Stimulated activated CD4-positive, alpha-beta T cell treated with anti-CD3 and anti-CD28 coated beads, Interleukin-12 subunit alpha, Interleukin-12 subunit beta, amount 100 ng/mL, for 24 hours (primary cell): ENCODE results near the gene HSPA1A.
A peak's percentile ranks its signal among the peaks of the same experiment; 100 is the strongest.
"Not testable (repeated sequence)": the region's sequence is repeated elsewhere in the genome, so short reads cannot be mapped to it uniquely, and the experiment has no call there.

Source experiments
- DNase-seq, 2 experiments: peaks; one replicate each; pipeline ENCODE4 v3.0.0-alpha.2; 2020; ENCODE audit warnings: low read depth in 2 of 2

HSPA1A gene

DNA sequence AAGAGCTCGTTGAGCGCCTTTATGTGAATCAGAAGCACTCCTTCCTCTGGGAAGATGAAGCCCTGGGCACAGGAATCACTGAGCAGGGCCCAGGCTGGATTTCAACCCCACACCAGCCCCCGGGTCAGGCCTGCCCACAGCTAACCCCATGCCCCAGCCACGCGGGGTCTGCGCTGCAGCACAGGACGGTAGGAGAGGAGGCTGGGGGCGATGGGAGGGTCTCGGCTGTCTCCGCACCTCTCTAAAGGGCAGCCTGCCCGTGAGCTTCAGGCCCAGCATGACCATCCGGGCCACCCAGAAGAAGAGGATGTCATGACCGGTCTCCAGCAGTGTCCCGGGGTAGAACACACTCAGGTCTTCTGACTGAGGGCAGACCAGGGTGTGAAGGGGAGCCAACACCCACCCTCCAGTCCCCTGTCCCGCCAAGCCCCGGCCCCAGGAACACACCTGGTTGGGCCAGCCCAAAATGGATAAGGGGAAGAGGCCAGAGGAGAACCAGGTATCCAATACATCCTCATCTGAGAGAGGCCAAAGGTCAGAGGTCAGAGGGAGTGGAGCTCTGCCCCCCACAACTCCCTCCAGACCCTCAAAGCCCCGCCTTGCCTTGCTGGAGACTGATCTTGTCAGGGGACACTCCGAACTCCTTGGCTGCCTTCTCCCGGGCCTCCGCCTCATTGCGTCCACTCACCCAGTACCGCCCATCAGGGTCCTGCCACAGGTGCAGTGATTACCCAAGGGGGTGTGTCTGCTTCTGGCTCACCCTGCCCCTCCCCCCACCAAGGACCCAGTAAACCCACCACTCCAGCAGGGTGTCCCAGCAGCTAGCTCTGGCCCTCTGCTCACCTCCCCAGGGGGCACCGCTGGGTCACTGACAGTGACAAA, 33.9 kb upstream of the HSPA1A start:
- no peak for DNase-seq

DNA sequence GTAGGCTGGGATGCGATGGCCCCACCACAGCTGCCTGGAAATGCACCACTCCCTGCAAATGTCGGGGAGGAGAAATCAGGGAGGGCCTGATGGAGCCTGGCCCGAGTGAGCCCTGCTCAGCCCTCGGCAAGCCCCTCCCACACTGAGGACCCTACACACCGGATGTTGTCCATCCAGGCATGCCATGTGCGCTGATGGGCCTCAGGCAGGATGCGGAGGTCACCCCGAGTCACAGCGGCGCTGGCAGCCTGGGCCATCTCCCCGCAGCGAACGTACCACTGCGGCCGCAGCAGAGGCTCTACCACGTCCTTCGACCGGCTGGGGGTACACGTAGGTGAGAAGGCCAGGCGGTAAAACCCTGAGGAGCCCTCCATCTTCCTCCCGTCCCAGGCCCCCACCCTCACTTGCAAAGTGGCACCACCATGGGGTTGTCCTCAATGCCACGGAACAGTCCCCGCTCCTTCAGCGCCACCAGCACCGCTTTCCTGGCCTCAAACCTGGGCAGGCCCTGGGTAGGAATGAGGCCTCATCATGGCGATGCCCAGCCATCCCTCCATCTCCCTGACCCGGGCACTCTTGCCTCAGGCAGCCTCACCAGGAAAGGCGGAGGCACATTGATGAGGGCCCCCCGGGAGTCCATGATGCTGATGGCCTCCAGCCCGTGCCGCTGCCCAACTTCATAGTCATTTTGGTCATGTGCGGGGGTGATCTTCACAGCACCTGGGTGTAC, 33.1 kb upstream of the HSPA1A start:
- no peak for DNase-seq

DNA sequence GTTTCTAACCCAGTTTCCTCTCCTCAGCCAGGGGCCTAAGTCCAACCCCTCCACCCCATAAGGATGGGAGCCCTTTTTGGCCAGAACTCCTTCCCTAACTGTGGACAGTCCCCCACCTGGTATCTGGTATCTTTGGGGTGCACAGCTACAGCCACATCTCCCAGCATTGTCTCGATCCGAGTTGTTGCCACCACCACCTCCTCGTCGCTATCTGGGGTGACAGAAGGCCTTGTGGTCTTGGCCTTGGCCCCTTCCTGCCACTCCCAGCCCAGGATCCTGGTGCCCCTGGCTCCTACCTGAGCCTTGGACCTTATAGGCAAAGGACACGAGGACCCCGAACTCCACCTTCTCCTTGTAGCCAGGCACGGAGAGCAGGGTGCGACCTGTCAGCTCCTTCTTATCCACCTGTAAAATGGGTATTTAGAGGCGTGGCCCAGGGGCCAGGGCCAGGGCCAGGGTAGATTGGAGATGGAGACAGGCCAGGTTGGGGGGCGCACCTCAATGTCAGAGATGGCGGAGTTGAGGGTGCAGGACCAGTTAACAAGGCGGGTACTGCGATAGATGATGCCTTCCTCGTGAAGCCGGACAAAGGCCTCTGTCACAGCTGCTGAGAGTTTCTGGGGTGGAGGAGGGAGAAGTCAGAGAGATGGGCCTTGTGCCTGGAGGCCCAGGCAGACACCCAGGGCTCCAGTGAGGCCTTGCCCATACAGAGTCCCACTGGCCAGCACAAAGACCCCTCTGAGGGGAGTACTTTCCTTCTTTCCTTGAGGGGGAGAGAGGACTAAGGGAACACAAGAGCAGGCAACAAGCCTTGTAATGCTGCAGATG, 31.0 kb upstream of the HSPA1A start:
- DNase-seq = no peak

DNA sequence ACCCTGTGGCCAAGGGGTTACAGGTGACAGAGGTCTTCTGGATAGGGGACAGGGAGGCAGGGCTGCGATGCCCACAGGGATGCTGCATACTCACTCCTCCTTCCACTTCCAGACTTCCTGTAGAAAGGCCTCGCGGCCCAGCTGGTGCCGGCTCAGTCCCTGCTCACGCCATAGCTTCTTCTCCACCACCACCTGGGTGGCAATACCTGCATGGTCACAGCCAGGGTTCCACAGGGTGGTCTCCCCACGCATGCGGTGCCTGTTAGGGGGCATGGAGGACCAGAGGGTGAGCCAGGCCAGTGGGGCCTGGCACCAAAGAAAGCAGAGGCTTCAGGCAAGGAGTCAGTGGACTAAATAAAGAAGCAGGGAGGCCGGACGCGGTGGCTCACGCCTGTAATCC, 29.9 kb upstream of the HSPA1A start:
- no peak for DNase-seq

DNA sequence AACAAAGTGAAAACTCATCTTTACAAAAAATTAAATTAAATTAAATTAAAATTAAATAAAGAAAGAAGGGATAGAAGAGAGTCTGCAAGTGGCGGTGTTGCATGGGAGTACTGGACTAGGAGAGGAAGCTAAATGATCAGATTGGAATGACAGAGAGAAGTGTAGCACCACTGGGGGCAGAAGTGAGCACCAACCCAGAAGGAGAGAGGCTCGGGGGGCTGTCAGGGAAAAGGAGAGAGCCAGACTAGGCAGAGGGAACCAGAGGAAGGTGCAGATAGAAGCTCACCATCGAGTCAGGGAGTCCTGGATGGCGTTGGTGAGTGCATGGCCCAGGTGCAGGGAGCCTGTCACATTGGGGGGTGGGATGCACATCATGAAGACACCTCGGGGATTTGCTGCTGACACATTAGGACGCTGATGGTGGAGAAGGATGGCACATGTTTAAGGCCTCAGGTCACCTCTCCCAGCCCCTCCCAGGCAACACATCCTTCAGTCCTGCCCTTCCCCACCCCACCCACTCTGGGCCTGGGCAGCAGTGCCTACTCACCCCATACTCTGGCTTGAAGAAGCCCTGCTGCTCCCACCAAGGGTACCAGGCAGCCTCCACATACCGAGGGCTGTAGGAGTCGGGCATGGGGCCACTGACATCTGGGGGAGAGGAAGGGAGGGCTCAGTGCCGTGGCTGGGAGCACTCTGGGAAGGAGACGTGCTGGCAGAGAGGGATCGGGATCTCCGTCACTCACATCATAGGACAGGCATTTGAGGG, 23.8 kb upstream of the HSPA1A start:
- DNase-seq = peak in 1 of 2 experiments; percentile 41

DNA sequence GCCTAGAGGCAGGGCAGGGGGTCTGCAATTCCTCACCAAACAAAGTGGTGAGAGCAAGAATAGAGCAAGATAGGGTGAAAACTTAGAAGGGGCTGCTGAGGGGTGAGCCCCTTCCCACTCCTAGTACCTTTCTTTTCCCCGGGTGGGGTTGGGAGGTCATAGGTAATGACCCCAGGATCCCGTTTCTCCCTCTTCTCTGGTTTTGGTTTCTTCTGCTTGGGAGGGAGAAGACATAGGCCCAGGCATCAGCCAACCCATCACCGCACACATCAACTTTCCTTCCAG, 23.3 kb upstream of the HSPA1A start:
- no peak for DNase-seq

DNA sequence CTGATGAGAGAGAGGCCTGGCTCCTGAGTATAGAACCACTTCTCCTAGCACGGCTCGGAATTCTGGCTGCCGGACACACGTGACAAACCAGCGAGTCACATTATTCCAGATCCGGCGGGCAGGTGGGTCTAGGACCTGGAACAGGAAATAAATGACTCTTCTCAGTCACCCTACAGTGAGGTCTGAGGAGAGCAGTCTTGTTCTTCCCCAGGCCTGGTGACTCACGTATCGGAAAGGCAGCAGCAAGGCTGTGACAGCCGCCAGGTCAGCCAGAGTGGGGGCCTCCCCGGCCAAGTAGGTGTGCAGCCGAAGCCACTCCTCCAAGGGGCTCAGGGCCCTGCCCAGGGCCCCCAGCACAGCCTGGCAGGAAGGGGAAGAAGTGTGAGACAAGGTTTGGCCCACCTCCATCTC, 22.6 kb upstream of the HSPA1A start:
- no peak for DNase-seq

DNA sequence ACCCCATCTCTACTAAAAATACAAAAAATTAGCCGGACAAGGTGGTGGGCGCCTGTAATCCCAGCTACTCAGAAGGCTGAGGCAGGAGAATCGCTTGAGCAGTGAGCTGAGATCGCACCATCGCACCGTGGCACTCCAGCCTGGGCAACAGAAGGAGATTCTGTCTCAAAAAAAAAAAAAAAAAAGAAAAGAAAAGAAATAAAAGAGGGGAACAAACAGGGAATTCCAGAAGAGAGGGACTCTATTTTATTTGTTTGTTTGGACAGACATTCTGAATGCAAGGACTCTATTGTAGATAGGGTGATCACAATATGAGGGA, 21.5 kb upstream of the HSPA1A start:
- DNase-seq = not testable (repeated sequence)

DNA sequence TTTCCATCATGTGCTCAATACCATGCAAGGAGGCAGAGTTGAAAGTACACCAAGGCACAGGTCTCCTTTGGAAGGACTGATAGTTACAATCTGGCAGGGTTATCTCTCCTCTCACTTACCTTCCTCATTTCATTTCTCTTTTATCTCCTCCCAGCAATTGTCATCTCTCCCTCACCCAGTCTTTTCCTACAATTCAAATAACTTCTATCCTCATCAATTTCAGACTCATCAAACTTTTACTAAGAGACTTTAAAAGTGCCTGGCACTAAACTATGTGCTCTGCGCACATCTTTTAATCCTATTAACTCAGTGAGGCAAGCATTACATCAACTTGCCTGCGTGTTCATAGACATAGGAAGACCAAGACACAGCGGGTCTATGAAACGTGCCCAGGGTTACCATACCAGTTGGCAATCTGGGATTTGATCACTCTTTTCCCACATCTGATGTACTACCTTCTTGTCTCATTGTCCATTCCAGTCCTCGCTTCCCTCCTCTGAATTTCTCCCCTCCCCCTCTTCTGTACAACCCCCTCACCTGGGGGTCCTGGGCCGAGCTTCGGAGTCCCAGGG, 21.0 kb upstream of the HSPA1A start:
- no peak for DNase-seq

DNA sequence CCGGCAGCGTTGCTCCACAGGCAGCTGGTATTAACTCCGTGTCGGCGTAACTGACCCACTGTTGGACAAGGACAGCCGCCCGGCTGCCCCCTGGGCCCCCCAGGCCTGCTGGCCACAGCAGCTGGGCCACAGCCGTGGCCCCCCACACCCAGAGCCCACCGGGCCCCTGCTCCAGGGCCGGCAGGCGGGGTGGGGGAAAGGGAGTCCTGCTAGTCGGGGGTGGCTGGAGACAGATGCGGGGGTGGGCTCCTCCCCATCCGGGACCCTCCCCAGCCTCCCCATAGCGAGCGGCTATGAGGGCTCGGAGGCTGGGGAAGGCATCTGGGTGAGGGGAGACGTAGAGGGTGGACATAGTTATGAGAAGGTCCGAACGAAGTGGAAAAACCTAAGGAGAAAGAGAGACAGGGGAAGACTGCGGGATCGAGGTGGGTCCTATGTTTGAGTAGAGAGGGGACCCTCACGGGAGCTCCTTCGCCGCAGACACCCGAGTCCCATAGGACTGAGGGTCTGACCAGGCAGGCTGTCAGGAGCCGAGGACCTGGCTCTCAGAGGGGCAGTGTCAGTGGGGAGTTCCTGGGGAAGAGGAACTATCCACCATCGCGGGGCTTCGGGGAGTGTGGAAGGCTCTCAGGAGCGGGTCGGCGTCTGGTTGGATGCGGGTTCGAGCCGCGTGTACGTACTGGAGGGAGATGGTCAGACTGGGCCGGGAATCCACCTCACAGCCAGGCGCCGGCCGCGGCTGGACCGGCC, 20.3 kb upstream of the HSPA1A start:
- no peak for DNase-seq

DNA sequence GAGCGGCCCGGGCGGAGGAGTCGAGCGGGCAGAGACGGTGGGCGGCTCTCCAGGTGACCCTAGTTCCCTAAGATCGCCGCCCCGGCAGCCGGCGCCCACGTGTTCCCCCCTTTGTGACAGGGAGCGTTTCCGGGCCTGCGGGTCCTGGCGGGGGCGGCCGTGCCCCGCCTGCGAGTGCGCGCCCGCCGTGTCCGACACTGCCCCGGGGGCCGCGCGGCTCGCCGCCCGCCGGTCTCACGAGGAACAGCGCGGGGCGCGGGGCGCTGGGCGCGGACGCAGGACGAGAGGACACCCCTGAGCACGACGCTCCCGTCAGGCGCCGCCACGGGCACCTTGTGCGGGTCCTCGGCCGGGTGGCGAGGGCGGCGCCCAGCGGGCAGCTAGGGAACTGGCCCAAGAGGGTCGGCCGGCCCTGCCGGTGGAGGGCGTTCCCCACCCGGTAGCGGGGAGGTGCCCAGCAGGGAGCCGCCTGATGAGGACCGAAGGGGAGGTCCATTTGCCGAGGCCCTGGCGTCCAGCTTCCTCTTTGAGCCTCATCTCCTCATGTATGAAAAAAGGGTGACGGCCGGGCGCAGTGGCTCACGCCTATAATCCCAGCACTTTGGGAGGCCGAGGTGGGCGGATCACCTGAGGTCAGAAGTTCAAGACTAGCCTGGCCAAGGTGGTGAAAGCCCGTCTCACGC, 19.6 kb upstream of the HSPA1A start, which contains the start of gene VARS1:
Gene VARS1 (minus strand): TSS at position 137 of the 683 bp plus-strand sequence. CDS start 535 bp downstream, outside the sequence.
- peak; percentile 65 to 80 for DNase-seq

DNA sequence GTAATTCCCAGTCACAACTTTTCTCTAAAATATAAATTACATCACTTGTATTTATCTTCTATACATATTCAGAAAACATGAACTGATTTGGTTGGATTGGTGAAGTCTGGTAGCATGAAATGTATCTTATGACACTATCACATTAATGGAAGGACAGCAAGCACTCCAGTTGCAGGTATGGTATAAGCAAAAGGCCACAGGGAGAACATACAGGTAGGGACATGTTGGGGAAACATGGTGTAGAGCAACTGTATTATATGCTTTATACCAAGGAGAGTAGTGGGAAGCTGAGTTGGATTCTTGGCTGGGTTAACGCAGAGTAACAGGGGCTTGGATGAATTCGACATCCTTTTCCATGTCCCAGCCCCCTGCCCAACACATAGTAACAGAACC, 18.4 kb upstream of the HSPA1A start:
- no peak for DNase-seq

DNA sequence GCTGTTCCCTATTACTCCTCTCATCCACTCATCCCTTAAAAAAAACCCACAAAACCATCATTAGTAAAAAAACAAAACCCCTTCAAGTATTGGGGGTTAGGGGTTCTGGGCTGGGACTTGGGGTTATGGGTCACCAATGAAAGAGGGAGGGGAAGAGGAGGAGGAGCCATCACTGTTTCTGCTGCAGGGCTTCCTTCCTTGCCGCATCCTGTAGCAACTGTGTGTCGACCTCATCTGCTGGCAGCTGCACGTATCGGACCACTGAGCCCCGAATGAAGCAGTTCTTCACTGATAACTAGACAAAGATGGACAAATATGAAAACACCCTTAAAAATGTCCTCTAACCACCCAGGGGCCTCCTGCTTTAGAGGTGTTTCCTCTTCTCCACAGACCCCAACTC, 17.8 kb upstream of the HSPA1A start:
- DNase-seq = no peak

DNA sequence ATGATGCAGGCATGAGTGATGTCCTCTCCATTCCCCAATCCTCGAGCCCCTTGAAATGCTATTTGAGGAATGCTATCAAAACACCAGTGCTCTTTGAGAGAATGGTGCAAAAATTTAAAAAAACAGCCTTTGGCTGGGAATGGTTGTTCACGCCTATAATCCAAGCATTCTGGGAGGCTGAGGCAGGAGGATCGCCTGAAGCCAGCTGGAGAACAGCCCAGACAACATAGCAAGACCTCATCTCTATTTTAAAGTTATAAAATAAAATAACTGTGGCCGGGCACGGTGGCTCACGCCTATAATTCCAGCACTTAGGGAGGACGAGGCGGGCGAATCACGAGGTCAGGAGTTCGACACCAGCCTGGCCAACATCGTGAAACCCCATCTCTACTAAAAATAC, 15.6 kb upstream of the HSPA1A start:
- no peak for DNase-seq

DNA sequence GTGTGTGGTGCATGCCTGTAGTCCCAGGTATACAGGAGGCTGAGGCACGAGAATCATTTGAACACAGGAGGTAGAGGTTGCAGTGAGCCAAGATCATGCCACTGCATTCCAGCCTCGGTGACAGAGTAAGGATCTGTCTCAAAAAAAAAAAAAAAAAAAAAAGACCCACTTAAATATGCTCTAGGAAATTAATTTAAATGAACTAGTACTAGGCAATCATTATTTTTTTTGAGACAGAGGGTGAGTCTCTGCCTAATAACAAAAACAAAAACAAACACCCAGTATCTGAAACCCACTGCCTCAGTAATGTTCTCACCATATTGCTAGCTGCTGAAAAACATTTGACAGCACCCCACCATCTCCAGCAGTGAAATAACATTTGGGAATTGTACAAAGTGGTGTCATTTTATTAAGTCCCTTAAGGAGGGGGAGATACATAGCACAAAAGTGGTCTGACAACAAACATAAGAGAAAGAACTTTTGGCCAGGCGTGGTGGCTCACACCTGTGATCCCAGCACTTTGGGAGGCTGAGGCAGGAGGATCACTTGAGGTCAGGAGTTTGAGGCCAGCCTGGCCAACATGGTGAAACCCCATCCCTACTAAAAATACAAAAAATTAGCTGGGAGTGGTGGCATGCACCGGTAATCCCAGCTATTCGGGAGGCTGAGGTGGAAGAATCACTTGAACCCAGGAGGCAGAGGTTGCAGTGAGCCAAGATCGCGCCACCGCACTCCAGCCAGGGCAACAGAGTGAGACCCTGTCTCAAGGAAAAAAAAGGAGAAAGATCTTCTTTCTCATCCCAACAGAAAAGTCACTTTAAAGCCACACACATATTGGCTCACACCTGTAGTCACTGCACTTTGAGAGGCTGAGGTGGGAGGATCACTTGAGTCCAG, 14.1 kb upstream of the HSPA1A start:
- not testable (repeated sequence) for DNase-seq

DNA sequence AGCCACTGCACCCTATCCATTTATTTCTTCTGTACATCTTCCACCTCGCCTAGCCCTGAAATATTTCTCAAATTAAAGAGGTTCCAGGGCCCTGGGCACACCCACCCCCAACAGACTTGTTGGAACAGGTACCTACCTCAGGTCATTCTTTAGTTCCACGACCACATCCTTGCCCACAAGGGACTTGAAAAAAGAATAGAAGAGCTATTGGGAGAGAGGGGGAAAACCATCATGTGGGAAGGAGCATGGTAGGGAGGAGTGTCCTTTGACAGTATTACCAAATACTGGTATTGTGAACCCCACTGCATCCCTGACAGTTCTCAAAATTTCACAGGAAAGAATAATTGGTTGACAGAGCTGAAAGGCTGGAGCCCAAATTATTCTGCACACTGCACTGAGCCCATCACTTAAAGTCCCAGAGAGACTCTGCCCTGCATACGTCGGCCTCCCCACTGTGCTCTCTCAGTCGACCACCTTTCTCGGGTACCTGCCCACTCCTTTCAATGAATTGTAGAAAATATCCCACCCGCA, 9.3 kb upstream of the HSPA1A start:
- DNase-seq = no peak

DNA sequence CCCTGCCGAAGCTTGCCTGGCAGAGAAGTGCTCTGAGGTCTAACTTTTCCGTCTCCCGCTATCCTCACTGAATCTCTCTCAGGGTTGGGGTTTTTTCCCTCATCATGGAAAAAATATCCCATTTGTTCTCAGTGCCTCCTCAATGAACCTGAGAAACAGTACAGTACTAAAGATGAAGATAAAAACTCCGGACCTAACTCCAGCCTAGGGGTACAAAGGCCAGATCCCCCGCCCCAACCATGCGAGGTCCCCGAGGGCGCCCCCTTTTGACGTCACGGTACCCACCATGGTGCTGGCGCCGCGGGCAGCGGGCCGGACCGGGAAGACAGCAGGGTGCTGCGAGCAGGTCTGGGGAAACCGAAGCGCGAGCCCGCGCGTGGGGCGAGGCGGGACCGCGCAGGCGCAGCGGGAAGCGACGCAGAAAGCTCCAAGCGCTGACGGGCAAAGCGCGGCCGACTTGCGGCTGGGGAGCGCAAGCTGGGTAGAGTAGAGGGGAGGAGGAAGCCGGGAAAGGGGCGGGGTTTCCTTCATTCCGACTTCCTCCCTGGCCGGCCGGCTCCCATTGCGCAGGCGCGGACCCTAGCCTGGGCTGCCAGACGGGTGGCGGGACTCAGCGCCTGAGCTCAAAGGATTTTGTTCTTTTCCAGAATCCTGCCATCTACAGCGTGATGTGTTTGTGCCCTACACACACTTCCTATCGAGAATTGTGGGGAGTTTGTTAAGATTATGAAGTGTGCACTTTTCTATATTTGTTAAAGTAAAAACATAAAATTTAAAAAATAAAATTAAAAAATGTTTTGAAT, 8.7 kb upstream of the HSPA1A start, which contains the start of gene LSM2:
Gene LSM2 (minus strand): TSS at position 497 of the 803 bp plus-strand sequence. CDS start 209 bp downstream, at position 288.
- DNase-seq = peak; percentile 92 to 97

DNA sequence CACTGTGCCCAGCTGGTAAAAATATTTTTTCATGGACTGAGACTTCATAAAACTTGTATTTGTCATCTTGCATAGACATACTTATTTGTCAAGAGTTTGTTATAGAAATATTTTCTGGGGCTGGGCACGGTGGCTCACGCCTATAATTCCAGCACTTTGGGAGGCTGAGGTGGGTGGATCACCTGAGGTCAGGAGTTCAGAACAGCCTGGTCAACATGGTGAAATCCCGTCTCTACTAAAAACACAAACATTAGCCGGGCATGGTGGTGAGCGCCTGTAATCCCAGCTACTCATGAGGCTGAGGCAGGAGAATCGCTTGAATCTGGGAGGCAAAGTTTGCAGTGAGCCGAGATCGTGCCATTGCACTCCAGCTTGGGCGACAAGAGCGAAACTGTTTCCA, 6.7 kb upstream of the HSPA1A start:
- not testable (repeated sequence) for DNase-seq
